Astrocyte of the spinal cord (primary cell): ENCODE results near the gene RBL1.
A peak's percentile ranks its signal among the peaks of the same experiment; 100 is the strongest.

Source experiments
- DNase-seq: peaks from one replicate; pipeline ENCODE4 v3.0.0; 2011; ENCODE audit warnings: low read depth, low spot score
- H3K4me3 ChIP-seq: 2 replicates; pipeline ENCODE4 v1.5.1; 2011; ENCODE audit warnings: low read depth, mild to moderate bottlenecking, low read length, moderate library complexity
- CTCF ChIP-seq: IDR thresholded peaks from 2 replicates; pipeline ENCODE4 v1.5.1; 2012; ENCODE audit warnings: low read depth, mild to moderate bottlenecking, low read length, inconsistent platforms
- in situ Hi-C: cut with HindIII; loops from 2 replicates; pipeline ENCODE4 v1.10.0; 2017; ENCODE audit warnings: low sequenced_read_pairs

The RBL1 gene

GRCh38 chr20:36957875-36958667 is 137.7 kb downstream of the RBL1 start:
- in situ Hi-C loops: no loop called here
- no peak for DNase-seq

DNA sequence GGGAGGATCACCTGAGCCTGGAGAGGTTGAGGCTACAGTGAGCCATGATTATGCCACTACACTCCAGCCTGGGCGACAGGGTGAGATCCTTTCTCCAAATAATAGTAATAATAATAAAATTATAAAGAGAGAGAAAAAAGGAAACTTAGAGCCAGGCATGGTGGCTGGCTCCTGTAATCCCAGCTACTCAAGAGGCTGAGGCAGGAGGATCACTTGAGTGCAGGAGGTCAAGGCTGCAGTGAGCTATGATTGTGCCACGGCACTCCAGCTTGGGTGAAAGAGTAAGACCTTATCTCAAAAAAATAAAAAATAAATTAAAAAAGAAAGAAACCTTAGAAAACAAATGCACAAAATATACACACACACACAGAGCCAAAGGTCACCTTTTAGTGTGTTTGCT is 139.1 kb downstream of the RBL1 start:
- no peak overlapping the region for H3K4me3 ChIP-seq
- DNase-seq: no peak
- TF ChIP-seq CTCF: no peak
- in situ Hi-C loops: no loop called here

More at GRCh38 chr20:36957875-36958667, 137.7 kb downstream of the RBL1 start:
- TF ChIP-seq CTCF: no peak
- H3K4me3 ChIP-seq: no peak overlapping the region

GRCh38 chr20:36956016-36956415 is 139.8 kb downstream of the RBL1 start:
- H3K4me3 ChIP-seq: no peak overlapping the region
- TF ChIP-seq CTCF: no peak
- in situ Hi-C loops: no loop called here
- no peak for DNase-seq

- in situ Hi-C loops: no loop called here
Measured at GRCh38 chr20:36951979-36952738, 143.6 kb downstream of the RBL1 start.

DNA sequence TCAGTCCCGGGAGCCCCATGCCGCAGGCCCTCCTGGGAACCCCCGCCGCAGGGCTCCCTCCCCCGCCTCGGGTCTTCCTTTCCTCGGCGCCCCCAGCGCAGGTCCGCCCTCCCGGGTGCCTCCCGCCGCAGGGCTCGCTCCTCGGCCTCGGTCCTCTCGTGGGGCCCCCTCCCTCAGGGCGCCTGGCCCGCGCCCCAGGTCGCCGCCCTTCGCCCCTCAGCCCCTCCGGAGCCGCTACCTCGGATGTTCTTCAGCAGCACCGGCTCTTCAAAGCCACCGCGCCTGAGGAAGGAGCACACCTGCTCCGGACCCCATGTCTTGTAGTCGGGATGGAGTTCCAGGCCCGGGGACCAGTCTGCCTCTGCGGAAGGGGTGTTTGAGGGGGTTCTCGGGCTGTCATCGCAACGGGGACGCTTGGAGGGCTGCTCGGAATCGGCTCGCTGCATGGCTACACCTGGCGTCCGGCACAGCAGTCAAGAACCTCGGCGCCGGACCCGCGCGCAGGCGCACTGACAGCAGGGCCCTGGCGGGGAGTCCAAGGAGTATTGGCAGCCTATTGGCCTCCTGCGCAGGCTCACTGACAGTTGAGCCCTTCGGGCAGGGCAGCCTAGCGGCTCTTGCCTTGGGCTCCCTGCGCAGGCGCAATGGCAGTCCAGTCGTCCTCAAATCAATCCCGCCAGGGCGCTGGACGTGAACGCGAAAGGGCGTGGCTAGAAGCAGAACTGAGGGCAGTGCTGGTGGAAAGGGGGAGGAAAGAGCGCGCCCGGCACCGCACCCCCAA is 144.4 kb downstream of the RBL1 start, which contains the start of gene SAMHD1:
Gene SAMHD1, minus strand, starts transcription at position 511 of the 781 bp plus-strand sequence. Its CDS starts 65 bp downstream, at position 446.
- no peak for TF ChIP-seq CTCF
- peak; percentile 97 for DNase-seq
- H3K4me3 ChIP-seq: peak within 1 kb of the TSS; percentile 93
- in situ Hi-C loops: no loop called here

More at GRCh38 chr20:36951979-36952738, 143.6 kb downstream of the RBL1 start:
- H3K4me3 ChIP-seq: peak overlapping the region; percentile 93
- TF ChIP-seq CTCF: no peak
- DNase-seq: no peak

GRCh38 chr20:36950414-36951197 is 145.2 kb downstream of the RBL1 start:
- no peak for TF ChIP-seq CTCF
- peak overlapping the region; percentile 93 for H3K4me3 ChIP-seq
- no peak for DNase-seq
- in situ Hi-C loops: no loop called here
